Activated CD4-positive, alpha-beta T cell treated with anti-CD3 and anti-CD28 coated beads for 24 hours (primary cell): Measurements from ENCODE around the gene SLC12A9.
"Not testable (repeated sequence)": the region's sequence is repeated elsewhere in the genome, so short reads cannot be mapped to it uniquely, and the experiment has no call there.

ENCODE experiments used
- DNase-seq, 2 donors: peaks; one replicate each; pipeline ENCODE4 v3.0.0-alpha.2; 2020; ENCODE audit warnings: low read depth in 2 of 2

Gene SLC12A9, protein sequence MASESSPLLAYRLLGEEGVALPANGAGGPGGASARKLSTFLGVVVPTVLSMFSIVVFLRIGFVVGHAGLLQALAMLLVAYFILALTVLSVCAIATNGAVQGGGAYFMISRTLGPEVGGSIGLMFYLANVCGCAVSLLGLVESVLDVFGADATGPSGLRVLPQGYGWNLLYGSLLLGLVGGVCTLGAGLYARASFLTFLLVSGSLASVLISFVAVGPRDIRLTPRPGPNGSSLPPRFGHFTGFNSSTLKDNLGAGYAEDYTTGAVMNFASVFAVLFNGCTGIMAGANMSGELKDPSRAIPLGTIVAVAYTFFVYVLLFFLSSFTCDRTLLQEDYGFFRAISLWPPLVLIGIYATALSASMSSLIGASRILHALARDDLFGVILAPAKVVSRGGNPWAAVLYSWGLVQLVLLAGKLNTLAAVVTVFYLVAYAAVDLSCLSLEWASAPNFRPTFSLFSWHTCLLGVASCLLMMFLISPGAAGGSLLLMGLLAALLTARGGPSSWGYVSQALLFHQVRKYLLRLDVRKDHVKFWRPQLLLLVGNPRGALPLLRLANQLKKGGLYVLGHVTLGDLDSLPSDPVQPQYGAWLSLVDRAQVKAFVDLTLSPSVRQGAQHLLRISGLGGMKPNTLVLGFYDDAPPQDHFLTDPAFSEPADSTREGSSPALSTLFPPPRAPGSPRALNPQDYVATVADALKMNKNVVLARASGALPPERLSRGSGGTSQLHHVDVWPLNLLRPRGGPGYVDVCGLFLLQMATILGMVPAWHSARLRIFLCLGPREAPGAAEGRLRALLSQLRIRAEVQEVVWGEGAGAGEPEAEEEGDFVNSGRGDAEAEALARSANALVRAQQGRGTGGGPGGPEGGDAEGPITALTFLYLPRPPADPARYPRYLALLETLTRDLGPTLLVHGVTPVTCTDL

DNA sequence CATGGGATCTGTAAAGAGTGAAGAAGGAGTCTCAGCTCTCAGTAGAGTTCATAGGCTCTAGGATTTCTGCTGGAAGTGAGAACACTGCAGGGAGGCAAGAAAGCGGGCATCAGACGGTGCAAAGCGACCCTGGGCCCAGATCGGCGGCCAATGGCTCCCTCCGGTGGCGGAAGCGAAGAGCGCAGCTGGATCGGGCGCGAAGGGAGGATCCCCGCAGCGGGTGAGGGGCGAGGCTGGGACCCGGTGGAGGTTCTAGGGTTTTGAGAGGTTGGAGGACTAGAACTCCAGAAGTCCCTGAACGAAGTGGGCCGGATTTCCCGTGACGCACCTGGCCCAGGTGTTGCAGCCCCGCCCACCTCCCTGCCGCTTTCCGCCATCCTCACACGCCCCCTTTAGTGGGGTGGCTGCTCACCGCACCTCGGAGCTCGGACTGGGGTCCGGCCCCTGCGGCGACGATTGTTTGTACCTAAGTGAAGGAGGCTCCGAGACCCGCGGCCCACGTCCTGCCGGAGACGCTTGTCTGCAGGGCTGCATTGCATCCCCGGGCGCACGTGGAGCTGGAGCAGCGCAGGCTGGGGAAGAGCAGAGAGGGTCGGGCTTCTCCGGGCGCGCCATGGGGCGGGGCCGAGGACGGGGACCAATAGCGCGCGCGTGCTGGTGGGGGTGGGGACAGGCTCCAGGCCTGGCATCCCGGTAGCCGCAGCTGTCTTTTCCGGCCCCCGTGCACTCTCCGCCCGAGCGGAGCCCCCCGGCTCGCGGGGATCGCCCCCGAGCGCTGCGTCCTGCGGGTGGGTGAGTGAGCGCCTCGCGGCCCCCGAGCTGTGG lies at the start of gene SLC12A9:
SLC12A9 (plus strand) TSS at position 666 of the 825 bp plus-strand sequence. CDS start 1,485 bp downstream, outside the sequence.
- DNase-seq: peak; percentile 78 to 86

DNA sequence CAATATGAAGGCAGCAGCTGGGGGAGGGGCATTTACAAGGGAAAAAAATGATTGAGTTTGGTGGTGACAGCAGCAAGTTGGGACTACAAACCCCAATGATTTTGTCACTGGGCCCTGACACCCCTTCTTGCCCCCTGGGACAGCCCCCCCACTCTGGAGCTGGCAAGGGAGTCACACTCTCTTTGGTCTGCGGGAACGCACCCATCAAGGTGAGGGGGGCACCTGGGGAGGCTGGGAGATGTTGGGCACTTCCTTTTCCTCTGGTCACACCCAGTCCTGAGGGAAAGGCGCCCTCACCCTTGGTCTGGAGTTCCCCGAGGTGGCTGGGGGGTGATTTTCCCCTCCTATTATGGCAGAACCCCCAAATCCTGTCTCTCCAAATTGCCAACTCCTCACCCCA lies 49.6 kb upstream of the SLC12A9 start:
- DNase-seq: no peak

DNA sequence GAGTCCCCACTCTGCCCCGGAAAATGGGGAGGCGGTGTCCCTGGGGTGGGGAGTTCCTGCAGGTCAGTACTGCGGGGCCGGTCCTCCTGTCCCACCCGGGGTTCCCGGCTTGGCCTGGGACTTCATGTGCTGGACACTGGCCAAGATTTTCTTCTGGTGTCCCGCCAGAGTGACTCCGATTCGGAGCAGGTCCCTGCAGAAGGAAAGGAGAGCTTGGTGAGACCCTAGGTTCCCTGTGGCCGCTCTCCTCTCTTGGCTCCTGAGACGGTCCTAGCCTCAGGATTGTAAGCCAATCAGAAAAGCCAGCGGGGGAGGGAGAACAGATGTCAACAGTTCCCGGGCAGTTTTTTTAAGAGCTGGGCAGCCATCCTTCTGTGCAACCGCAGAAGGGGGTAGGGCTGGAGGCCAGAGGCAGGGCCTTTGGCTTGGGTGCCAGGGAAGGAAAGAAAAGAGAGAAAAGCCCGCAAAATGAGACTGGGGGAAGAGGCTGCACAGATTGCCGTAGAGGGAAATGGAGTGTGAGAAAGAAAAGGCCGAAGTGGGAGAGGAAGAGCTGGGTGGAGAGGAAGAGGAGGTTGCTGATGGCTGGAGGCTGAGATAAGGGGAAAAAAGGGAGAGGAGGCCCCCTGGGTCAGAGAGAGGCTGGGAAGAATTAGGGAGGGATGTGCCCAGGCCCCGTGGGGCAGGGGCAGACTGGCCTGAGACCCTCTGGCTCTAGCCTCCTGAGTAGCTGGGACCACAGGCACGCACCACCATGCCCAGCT lies 48.9 kb upstream of the SLC12A9 start:
- DNase-seq: peak in 1 of 2 donors; percentile 6

DNA sequence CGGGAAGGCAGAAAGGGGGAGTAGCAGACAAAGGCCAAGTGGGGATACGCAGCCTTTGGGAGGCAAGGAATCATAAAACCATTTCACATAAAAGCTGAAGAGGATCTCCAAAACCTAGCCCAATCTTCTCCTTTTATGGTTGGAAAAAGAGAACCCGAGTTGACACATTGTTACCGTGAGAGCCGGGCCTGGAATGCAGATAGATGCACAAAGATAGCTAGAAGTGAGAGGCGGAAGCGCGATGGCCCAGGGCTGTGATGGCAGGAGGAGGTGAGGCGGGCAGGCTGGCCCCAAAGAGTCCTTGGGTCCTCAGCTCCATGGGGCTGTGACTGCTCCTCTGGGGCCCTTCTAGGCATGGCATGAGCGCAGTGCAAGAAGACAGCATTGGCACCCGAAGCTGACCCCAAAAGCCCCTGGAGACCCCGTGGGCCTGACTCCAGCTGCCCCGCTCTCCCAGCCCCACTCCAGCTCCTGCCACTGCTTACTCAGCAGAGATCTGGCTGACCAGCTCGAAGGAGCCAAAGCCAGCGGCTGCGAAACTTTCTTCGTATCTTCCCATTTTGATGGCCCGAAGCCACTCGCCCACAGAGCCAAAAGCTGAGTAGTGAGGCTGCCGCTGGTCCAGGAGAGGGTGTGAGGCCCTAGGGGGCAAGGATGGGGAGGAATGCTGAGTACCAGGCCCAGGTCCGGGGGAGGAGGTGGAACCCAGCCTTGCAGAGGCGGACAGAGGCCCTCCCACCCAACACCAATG lies 47.7 kb upstream of the SLC12A9 start:
- no peak for DNase-seq

DNA sequence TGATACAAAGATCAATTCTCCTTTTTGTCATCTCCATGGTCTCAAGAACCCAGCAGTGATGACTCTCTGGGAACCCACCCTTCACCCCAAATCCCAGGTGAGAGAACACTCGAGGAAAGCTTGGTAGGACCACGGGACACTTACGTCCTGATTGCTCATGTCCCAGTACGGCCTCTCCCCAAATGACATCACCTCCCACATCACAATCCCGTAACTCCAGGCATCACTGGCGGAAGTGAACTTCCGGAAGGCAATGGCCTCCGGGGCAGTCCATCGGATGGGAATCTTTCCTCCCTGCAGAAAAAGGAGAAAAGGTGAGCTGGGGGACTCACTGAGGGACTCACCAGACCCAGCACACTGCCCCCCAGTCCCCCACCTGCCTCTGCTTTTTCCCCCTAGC lies 46.2 kb upstream of the SLC12A9 start:
- no peak for DNase-seq

DNA sequence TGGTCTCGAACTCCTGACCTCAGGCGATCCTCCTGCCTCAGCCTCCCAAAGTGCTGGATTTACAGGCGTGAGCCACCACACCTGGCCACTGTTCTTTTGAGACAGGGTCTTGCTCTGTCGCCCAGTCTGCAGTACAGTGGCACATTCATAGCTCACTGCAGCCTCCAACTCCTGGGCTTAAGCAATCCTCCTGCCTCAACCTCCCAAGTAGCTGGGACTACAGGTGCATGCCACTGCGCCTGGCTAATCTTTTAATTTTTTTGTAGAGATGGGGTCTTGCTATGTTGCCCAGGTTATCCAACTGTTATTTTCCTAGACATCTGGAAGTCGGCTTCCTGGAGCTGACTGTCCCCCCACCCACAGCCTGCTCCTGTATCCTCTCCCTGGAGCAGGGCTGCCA lies 45.6 kb upstream of the SLC12A9 start:
- not testable (repeated sequence) for DNase-seq

DNA sequence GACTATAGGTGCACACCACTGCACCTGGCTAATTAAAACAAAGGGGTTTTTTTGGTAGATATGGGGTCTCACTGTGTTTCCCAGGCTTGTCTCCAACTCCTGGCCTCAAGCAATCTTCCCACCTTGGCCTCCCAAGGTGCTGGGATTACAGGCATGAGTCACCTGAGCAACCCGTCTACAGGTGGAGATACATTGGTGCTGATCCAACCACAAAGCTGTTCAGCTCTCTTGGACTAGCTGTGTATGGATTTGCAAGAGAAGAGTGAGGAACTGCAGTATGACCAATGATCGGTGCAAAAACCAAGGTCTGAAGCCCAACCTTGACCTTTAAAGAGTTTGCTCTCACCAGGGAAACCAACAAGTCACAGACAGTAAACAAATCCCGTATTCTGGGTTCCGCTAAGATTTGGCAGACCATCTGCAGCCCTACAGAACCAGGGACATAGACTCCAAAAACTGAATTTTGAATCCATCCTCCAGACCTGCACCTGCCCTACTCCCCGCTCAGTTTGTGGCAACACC lies 44.1 kb upstream of the SLC12A9 start:
- no peak for DNase-seq

DNA sequence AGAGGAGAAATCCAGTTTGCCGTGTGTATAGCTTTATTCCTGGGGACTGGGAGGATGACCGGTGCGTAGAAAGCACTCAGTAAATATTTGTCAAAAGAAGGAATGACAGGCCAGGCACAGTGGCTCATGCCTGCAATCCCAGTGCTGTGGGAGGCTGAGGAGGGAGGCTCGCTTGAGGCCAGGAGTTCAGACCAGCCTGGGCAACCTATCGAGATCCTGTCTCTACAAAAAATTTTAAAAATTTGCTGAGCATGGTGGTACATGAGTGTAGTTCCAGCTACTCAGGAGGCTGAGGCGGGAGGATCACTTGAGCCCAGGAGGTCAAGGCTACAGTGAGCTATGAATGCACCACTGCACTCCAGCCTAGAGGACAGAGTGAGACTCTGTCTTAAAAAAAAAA lies 41.0 kb upstream of the SLC12A9 start:
- DNase-seq: no peak

DNA sequence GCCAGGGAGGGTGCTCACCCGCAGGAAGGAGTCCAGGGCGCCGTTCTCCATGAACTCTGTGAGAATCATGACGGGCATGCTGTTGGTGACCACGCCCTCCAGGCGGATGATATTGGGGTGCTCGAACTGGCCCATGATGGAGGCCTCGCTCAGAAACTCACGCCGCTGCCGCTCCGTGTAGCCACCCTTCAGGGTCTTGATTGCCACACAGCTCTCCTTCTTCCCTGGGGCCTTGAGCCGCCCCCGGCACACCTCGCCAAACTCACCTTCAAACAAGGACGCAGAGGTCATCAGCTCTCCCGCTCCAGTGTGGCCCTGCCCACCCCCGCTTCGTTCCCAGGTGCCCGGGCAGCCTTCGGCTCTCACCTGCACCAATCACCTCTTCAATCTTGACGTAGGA lies 39.8 kb upstream of the SLC12A9 start:
- DNase-seq: no peak

DNA sequence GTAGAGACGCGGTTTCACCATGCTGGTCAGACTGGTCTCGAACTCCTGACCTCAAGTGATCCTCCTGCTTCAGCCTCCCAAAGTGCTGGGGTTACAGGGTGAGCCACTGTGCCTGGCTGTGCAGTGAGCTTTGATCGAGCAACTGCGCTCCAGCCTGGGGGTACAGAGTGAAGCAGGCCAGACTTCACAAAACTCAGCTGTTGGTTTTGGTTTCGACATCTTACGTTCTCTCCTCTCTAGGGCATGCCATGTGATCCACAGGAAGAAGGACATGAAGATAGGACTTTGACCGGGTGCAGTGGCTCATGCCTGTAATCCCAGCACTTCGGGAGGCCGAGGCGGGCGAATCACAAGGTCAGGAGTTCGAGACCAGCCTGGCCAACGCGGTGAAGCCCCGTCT lies 36.0 kb upstream of the SLC12A9 start:
- DNase-seq: not testable (repeated sequence)

DNA sequence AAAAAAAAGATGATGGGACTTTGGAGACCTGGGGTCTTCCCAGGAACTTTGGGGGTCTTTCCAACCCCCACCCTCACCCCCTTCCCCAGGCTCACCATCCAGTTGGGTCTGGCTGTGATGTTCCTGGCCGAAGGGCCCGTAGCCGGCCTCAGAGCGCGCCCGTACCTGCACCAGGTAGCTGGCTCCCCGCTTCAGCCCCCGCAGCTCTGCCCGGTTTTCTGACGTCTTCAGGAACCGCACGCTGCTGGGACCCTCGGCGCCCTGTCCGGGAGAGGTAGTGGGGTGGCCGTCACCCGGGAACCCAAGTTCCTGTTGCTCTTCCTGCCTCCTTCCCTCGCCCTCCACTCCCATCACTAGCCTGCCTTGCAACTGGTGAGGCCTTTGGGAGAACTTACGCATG lies 35.4 kb upstream of the SLC12A9 start:
- no peak for DNase-seq

DNA sequence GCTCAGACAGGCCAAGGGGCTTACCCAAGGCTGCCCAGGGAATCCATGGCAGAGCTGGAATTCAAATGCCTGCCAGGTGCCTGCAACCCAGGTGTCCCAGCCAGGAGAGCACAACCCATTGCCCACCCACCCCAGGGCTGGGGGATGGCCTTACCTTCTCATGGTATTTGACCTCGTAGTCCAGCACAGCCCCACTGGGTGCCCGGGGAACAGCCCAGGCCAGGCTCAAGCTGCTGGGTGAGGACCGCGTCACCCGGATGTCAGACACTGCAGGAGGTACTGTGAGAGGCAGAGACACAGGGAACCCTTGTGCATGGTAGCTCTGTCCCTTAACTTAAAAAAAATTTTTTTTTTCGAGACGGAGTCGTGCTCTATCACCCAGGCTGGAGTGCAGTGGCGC lies 34.1 kb upstream of the SLC12A9 start:
- no peak for DNase-seq

DNA sequence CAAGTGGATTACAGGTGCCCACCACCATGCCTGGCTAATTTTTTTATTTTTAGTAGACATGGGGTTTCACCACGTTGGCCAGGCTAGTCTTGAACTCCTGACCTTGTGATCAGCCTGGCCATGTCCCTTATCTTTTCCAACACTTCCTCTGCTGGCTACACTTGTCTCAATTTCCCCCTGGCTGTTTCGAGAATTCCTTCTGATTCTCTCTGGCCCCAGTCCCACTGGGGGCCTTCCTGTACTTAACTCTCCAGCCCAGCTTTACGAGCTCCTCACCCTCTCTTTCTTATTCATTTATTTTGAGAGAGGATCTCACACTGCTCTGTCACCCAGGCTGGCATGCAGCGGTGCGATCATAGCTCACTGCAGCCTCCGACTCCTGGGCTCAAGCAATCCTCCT lies 33.7 kb upstream of the SLC12A9 start:
- no peak for DNase-seq

DNA sequence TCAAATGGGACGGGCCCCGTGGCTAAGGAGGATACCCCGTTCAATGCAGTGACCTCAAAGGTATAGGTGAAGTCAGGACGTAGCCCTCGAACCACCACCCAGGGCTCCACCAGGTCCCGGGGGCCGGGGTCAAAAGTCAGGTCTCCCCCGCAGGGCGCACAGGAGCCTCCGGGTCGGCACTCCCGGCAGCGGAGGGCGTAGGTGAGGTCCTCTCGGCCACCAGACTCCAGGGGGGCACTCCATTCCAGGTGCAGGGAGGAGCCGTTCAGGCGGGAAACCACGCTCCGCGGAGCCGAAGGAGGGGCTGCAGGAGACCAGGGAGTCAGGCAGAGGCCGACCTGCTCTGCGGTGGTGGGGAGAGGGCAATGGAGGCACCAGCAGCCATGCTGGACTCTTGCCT lies 32.9 kb upstream of the SLC12A9 start:
- no peak for DNase-seq

DNA sequence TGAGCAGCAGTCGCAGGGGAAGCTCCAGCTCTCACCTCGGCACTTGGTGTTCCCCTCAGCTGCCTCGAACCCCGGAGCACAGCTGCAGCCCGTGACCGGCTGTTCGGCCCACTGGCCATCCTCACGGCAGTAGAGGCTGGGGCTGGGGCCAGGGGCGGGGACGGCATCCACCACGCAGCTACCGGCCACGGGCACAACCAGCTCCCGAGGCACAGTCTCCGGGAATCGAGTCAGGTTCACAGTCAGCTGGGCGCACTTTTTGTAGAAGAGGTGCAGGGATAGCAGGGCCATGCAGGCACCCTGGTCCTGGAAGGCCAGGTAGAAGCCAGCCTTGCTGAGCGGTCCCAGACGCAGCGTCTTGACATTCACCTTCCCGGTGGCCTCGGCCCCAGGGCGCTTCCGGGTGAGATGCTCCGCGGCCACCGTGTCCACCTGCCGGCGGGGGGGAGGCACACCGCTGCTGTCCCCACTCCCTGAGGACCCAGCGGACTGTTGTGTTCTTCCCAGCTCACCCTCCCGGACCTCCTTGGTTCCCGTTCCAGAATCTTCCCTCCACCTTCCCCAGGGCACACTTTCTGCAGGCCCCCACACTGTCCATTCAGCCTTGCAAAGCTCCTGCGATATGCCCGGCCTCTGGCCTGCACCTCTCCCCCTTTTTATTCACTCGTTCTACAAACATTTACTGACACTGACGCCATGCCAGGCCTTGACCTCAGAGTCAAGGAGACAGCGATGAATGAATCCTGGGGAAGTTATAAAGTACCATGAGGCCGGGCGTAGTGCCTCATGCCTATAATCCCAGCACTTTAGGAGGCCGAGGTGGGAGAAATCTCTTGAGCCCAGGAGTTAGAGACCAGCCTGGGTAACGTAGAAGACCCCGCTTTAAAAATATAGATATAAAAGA lies 30.0 kb upstream of the SLC12A9 start:
- DNase-seq: no peak

DNA sequence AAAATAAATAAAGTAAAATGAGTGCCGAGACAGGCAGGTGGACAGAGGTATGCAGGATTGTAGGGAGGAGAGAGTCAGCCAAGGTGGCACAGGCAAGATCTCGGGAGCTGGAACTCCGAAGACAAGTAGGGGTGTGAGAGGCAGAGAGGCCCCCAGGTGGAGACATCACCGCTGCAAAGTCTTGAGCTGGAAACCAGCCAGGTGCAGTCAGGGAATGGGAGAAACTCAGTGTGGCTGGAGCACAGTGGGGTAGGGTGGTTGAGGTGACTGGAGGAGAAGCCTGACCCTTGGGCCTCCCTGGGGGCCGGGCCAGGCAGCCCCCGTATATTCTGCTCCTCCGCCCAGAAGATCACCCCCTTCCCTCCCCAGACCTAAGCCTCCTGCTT lies 29.4 kb upstream of the SLC12A9 start:
- no peak for DNase-seq

DNA sequence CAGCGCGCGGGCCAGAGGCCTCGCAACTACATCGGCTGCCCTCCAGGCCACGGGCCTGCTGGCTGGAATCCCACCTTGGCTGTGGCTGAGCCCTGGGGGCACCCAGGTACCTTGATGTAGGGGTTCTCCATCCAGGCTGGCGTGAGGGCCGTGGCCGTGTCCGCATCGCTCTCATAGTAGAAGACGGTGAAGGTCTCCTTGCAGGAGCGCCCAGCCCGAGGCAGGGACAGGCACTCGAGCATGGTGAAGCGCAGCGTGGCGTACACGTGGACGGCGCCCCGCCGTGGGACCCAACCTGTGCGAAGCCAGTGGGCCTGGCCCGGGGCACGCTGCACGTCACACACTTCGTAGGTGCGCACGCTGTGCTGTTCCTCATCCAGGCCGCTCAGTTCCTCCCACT lies 29.0 kb upstream of the SLC12A9 start:
- DNase-seq: no peak

DNA sequence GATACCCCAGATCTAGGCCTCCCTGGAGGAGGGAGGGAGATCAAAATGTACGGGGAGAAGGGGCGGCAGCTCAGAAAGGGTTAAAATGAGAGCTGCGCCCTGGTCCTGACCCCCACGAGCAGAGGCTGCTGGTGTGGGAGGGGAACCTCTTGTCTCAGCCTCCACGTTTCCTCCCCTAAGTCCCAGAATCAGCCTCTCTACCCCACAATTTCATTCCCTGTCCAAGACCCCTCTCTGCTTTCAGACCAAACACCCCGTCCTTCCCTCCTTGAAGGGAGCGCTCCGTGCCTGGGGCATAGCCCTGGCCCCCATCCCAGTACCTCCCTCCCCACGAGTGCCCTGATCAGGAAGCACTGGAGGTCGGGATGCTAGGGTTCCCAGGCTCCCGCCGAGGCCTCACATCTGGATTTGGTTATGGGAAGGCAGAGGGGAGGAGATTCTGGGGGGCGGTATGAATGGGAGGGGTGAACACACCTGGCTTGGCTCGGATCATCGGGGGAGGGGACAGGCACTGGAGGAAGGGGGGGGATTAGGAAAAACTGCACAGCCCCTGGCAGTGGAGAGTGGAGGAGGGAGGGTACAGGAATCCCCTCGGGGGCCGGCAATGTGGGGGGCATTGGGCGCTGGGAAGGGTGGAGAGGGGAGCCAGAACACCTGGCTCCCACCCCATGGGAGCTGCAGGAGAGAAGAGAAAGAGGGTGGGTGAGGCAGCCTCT lies 27.9 kb upstream of the SLC12A9 start:
- no peak for DNase-seq
